Mesendoderm (in vitro differentiated cells): Measurements from ENCODE around the gene G6PC1.
"Not testable (repeated sequence)": the region's sequence is repeated elsewhere in the genome, so short reads cannot be mapped to it uniquely, and the experiment has no call there.

Experiments
- DNase-seq: peaks from one replicate; pipeline ENCODE4 v3.0.0; 2013
- H2AK5ac ChIP-seq: 2 replicates; pipeline ENCODE4 v1.6.1; 2013; ENCODE audit warnings: low read length, inconsistent platforms
- H2BK120ac ChIP-seq: 2 replicates; pipeline ENCODE4 v1.6.1; 2013; ENCODE audit warnings: low read depth, mild to moderate bottlenecking, low read length, moderate library complexity, mixed read lengths
- H2BK15ac ChIP-seq: replicated peaks from 2 replicates; pipeline ENCODE4 v1.6.1; 2013; ENCODE audit warnings: low read depth, mild to moderate bottlenecking, moderate library complexity
- H2BK5ac ChIP-seq: 2 replicates; pipeline ENCODE4 v1.6.1; 2013; ENCODE audit warnings: low read length, inconsistent platforms
- H3K18ac ChIP-seq: 2 replicates; pipeline ENCODE4 v1.6.1; 2013; ENCODE audit warnings: mild to moderate bottlenecking, low read length, mixed read lengths
- H3K23ac ChIP-seq: one replicate; pipeline ENCODE4 v1.6.1; 2013; ENCODE audit warnings: low read length
- H3K27ac ChIP-seq: 2 replicates; pipeline ENCODE4 v1.5.1; 2013; ENCODE audit warnings: low read depth, mild to moderate bottlenecking, inconsistent platforms, low read length, moderate library complexity
- H3K27me3 ChIP-seq: 2 replicates; pipeline ENCODE4 v1.6.1; 2013; ENCODE audit warnings: low read length, control low read depth, mild to moderate bottlenecking, inconsistent platforms; ENCODE audit not compliant: insufficient read depth, poor library complexity
- H3K36me3 ChIP-seq: 2 replicates; pipeline ENCODE4 v1.6.1; 2013; ENCODE audit warnings: low read length, inconsistent platforms; ENCODE audit not compliant: control insufficient read depth, insufficient read depth
- H3K4ac ChIP-seq: one replicate; pipeline ENCODE4 v1.6.1; 2013; ENCODE audit warnings: low read depth, mild to moderate bottlenecking, low read length, moderate library complexity
- H3K4me1 ChIP-seq: 2 replicates; pipeline ENCODE4 v1.6.1; 2013; ENCODE audit warnings: low read depth, low read length, inconsistent platforms; ENCODE audit not compliant: control insufficient read depth
- H3K4me2 ChIP-seq: 2 replicates; pipeline ENCODE4 v1.6.1; 2013; ENCODE audit warnings: low read length
- H3K4me3 ChIP-seq: 2 replicates; pipeline ENCODE4 v1.5.1; 2013; ENCODE audit warnings: mild to moderate bottlenecking, low read length
- H3K56ac ChIP-seq: one replicate; pipeline ENCODE4 v1.6.1; 2013; ENCODE audit warnings: low read length
- H3K79me1 ChIP-seq: 2 replicates; pipeline ENCODE4 v1.6.1; 2013; ENCODE audit warnings: low read length, inconsistent platforms
- H3K79me2 ChIP-seq: 2 replicates; pipeline ENCODE4 v1.6.1; 2013; ENCODE audit warnings: mild to moderate bottlenecking, low read length; ENCODE audit not compliant: control insufficient read depth, insufficient read depth
- H3K9ac ChIP-seq: 2 replicates; pipeline ENCODE4 v1.6.1; 2013; ENCODE audit warnings: low read length, inconsistent platforms
- H4K5ac ChIP-seq: one replicate; pipeline ENCODE4 v1.6.1; 2013; ENCODE audit warnings: low read length
- H4K8ac ChIP-seq: one replicate; pipeline ENCODE4 v1.6.1; 2013; ENCODE audit warnings: low read depth, mild to moderate bottlenecking, control low read depth, low read length, moderate library complexity
- WGBS: extraction: QIAGEN DNeasy Blood & Tissue Kit; methylation state at CpG from one replicate; pipeline ENCODE4 v1.1.7; 2013; ENCODE audit warnings: low lambda C conversion rate, missing lambda C conversion rate; ENCODE audit not compliant: insufficient coverage; ENCODE audit errors: extremely low coverage; 5-methylcytosine and 5-hydroxymethylcytosine counted together

Gene G6PC1

GRCh38 chr17:42853597-42853967 lies 47.0 kb upstream of the G6PC1 start:
- H2BK120ac ChIP-seq = no peak overlapping the region
- H4K8ac ChIP-seq = no peak overlapping the region
- no peak overlapping the region for H2AK5ac ChIP-seq
- no peak overlapping the region for H3K56ac ChIP-seq
- H3K23ac ChIP-seq = no peak overlapping the region
- H3K9ac ChIP-seq = no peak overlapping the region
- no peak overlapping the region for H3K18ac ChIP-seq
- H3K4me3 ChIP-seq = no peak overlapping the region
- DNase-seq = no peak
- H3K27me3 ChIP-seq = no peaks in the 10 kb centered on the region
- no peak overlapping the region for H3K4ac ChIP-seq
- H3K4me1 ChIP-seq = no peaks in the 10 kb centered on the region
- no peak overlapping the region for H2BK15ac ChIP-seq
- H3K79me2 ChIP-seq = no peaks in the 10 kb centered on the region
- no CpG with 5 or more reads among the region's 5 CpGs for WGBS
- H3K4me2 ChIP-seq = no peak overlapping the region
- H2BK5ac ChIP-seq = no peak overlapping the region
- H3K27ac ChIP-seq = no peak overlapping the region
- no peaks in the 10 kb centered on the region for H3K36me3 ChIP-seq
- no peaks in the 10 kb centered on the region for H3K79me1 ChIP-seq
- H4K5ac ChIP-seq = no peak overlapping the region

GRCh38 chr17:42853968-42854790 lies 46.4 kb upstream of the G6PC1 start:
- no peak overlapping the region for H2BK120ac ChIP-seq
- no peak overlapping the region for H3K27ac ChIP-seq
- no peak overlapping the region for H4K8ac ChIP-seq
- H4K5ac ChIP-seq = no peak overlapping the region
- no peaks in the 10 kb centered on the region for H3K79me1 ChIP-seq
- H3K27me3 ChIP-seq = no peaks in the 10 kb centered on the region
- H3K9ac ChIP-seq = no peak overlapping the region
- H3K4me3 ChIP-seq = no peak overlapping the region
- DNase-seq = no peak
- no peak overlapping the region for H2BK15ac ChIP-seq
- no CpG with 5 or more reads among the region's 15 CpGs for WGBS
- no peak overlapping the region for H3K56ac ChIP-seq
- H3K4ac ChIP-seq = no peak overlapping the region
- H3K4me2 ChIP-seq = no peak overlapping the region
- H3K79me2 ChIP-seq = no peaks in the 10 kb centered on the region
- H3K36me3 ChIP-seq = no peaks in the 10 kb centered on the region
- no peak overlapping the region for H3K18ac ChIP-seq
- H3K4me1 ChIP-seq = no peaks in the 10 kb centered on the region
- no peak overlapping the region for H2BK5ac ChIP-seq
- no peak overlapping the region for H3K23ac ChIP-seq
- no peak overlapping the region for H2AK5ac ChIP-seq

- no peak overlapping the region for H2BK15ac ChIP-seq
- H3K4ac ChIP-seq = no peak overlapping the region
- DNase-seq = no peak
- no peak overlapping the region for H4K5ac ChIP-seq
- H3K4me1 ChIP-seq = no peaks in the 10 kb centered on the region
- no peak overlapping the region for H3K4me3 ChIP-seq
- no peak overlapping the region for H3K27ac ChIP-seq
- H2AK5ac ChIP-seq = no peak overlapping the region
- no peak overlapping the region for H2BK120ac ChIP-seq
- H4K8ac ChIP-seq = no peak overlapping the region
- H3K79me1 ChIP-seq = no peaks in the 10 kb centered on the region
- H2BK5ac ChIP-seq = no peak overlapping the region
- H3K9ac ChIP-seq = no peak overlapping the region
- no peaks in the 10 kb centered on the region for H3K36me3 ChIP-seq
- no peak overlapping the region for H3K56ac ChIP-seq
- H3K4me2 ChIP-seq = no peak overlapping the region
- H3K79me2 ChIP-seq = no peaks in the 10 kb centered on the region
- WGBS = no CpG with 5 or more reads among the region's 8 CpGs
- no peak overlapping the region for H3K23ac ChIP-seq
- no peaks in the 10 kb centered on the region for H3K27me3 ChIP-seq
- H3K18ac ChIP-seq = no peak overlapping the region
Observed at GRCh38 chr17:42855048-42855596, 45.5 kb upstream of the G6PC1 start.

- not testable (repeated sequence) for H3K4me1 ChIP-seq, H3K79me2 ChIP-seq, H3K4ac ChIP-seq, H3K27ac ChIP-seq, H3K56ac ChIP-seq, H4K5ac ChIP-seq, H2BK15ac ChIP-seq, H3K23ac ChIP-seq, H3K4me2 ChIP-seq, H2BK120ac ChIP-seq, H3K18ac ChIP-seq, H3K27me3 ChIP-seq, H3K36me3 ChIP-seq, DNase-seq, H2AK5ac ChIP-seq, H3K4me3 ChIP-seq, H2BK5ac ChIP-seq, H4K8ac ChIP-seq, H3K9ac ChIP-seq, H3K79me1 ChIP-seq
- no CpG with 5 or more reads among the region's 8 CpGs for WGBS
Observed at GRCh38 chr17:42856093-42856492, 44.5 kb upstream of the G6PC1 start.

- H3K79me2 ChIP-seq, H4K5ac ChIP-seq, H3K79me1 ChIP-seq, H3K27me3 ChIP-seq, H2BK15ac ChIP-seq, H2BK5ac ChIP-seq, H3K18ac ChIP-seq, H3K23ac ChIP-seq, H3K9ac ChIP-seq, H2BK120ac ChIP-seq, H3K4me1 ChIP-seq, H3K4ac ChIP-seq, H3K4me3 ChIP-seq, H2AK5ac ChIP-seq, DNase-seq, H3K36me3 ChIP-seq, H3K27ac ChIP-seq, H3K4me2 ChIP-seq, H4K8ac ChIP-seq, H3K56ac ChIP-seq: not testable (repeated sequence)
- no CpG with 5 or more reads among the region's 8 CpGs for WGBS
Observed at GRCh38 chr17:42856516-42856915, 44.1 kb upstream of the G6PC1 start.

GRCh38 chr17:42857389-42857788 lies 43.2 kb upstream of the G6PC1 start:
- Histone ChIP-seq H4K5ac (no peak overlapping the region), H4K8ac (no peak overlapping the region), H3K56ac (no peak overlapping the region), H3K36me3 (no peaks in the 10 kb centered on the region), H3K4me2 (no peak overlapping the region), H2AK5ac (no peak overlapping the region), H3K79me1 (no peaks in the 10 kb centered on the region), H2BK5ac (no peak overlapping the region), H3K9ac (no peak overlapping the region), H3K79me2 (no peaks in the 10 kb centered on the region), H3K27ac (no peak overlapping the region), H3K4me3 (no peak overlapping the region), H3K4me1 (no peaks in the 10 kb centered on the region), H3K18ac (no peak overlapping the region), H3K27me3 (no peaks in the 10 kb centered on the region), H3K23ac (no peak overlapping the region), H3K4ac (no peak overlapping the region), H2BK15ac (no peak overlapping the region), H2BK120ac (no peak overlapping the region)
- no peak for DNase-seq
- WGBS = no CpG with 5 or more reads among the region's 1 CpG
